Endothelial cell of umbilical vein (primary cell): Measurements from ENCODE around the gene KDM4B. TPM values are rescaled to one million over a fixed set of nuclear protein-coding genes. Genes with fewer than 3 reads are reported as not detected.

Experiments used
- BruUV-seq: library from RNA; stranded (reverse); fragments of 400-500 nt; replicated peaks from 2 replicates; lab custom pipeline; 2021; lab: Mats Ljungman, UMichigan
- CTCF ChIA-PET: fragments of 300-600, 350-600 bp; sonication (Branson Sonifier 250); formaldehyde crosslinking; loops from one replicate; lab custom pipeline; 2021; ENCODE audit warnings: antibody characterized with exemption, inconsistent platforms; lab: Charles Lee
- POLR2A ChIA-PET: fragments of 300-600, 350-600 bp; sonication (Branson Sonifier 250); formaldehyde crosslinking; loops from one replicate; lab custom pipeline; 2021; ENCODE audit warnings: antibody characterized with exemption, inconsistent platforms; lab: Charles Lee
- DNase-seq: peaks from one replicate; pipeline ENCODE4 v3.0.0-alpha.2; 2011; ENCODE audit warnings: low read depth, low spot score
- FAIRE-seq: peaks from 2 replicates; lab custom pipeline; 2011; peaks lifted over from hg19 to GRCh38; lab: Jason Lieb, UNC
- H2AFZ ChIP-seq: 2 replicates; pipeline ENCODE4 v1.6.0; 2012; ENCODE audit warnings: low read depth, low read length, control low read depth, inconsistent platforms
- H3K27ac ChIP-seq: 2 replicates; pipeline ENCODE4 v1.5.1; 2011; ENCODE audit warnings: low read depth, mild to moderate bottlenecking, control low read depth, low read length, moderate library complexity; ENCODE audit not compliant: insufficient read depth
- H3K27me3 ChIP-seq, 2 experiments: 2 replicates each; pipeline versions ENCODE4 v1.6.0 to v1.6.1; 2011; ENCODE audit warnings: low read length in 2 of 2, mixed read lengths in 1 of 2; ENCODE audit not compliant: control insufficient read depth in 2 of 2, insufficient read depth in 2 of 2
- H3K36me3 ChIP-seq, 2 experiments: 2 replicates in 1 of 2; 3 replicates in 1 of 2; pipeline ENCODE4 v1.5.1; 2011; ENCODE audit warnings: low read length in 2 of 2, mild to moderate bottlenecking in 1 of 2, moderate library complexity in 1 of 2; ENCODE audit not compliant: control insufficient read depth in 2 of 2, insufficient read depth in 2 of 2; ENCODE audit errors: extremely low read depth in 1 of 2
- H3K4me1 ChIP-seq: 3 replicates; pipeline ENCODE4 v1.5.1; 2011; ENCODE audit warnings: mild to moderate bottlenecking, low read length; ENCODE audit not compliant: control insufficient read depth, insufficient read depth; ENCODE audit errors: extremely low read depth
- H3K4me2 ChIP-seq: 2 replicates; pipeline ENCODE4 v1.6.1; 2011; ENCODE audit warnings: low read length, control low read depth, mixed read lengths; ENCODE audit not compliant: insufficient read depth
- H3K4me3 ChIP-seq, 3 experiments: fragments of 200-600 bp in 1 of 3; sonication (generic), shearing (Covaris generic) in 1 of 3; replicated peaks in 1 of 3; 2 replicates each; pipeline ENCODE4 v1.5.1; 2011 to 2016; ENCODE audit warnings: control low read depth in 3 of 3, low read length in 3 of 3, mild to moderate bottlenecking in 2 of 3, inconsistent platforms in 1 of 3, low read depth in 1 of 3, moderate library complexity in 1 of 3; ENCODE audit not compliant: insufficient read depth in 1 of 3
- H3K79me2 ChIP-seq: 2 replicates; pipeline ENCODE4 v1.6.0; 2012; ENCODE audit warnings: low read length, inconsistent platforms; ENCODE audit not compliant: control insufficient read depth, insufficient read depth
- H3K9ac ChIP-seq: replicated peaks from 2 replicates; pipeline ENCODE3; 2011; ENCODE audit warnings: low read length, control low read depth; ENCODE audit not compliant: insufficient read depth; ENCODE audit errors: extremely low read depth
- H3K9me1 ChIP-seq: replicated peaks from 3 replicates; pipeline ENCODE4 v1.6.0; 2011; ENCODE audit warnings: mild to moderate bottlenecking, low read length; ENCODE audit not compliant: control insufficient read depth, insufficient read depth; ENCODE audit errors: extremely low read depth
- H3K9me3 ChIP-seq: replicated peaks from 2 replicates; pipeline ENCODE4 v1.5.1; 2012; ENCODE audit warnings: low read length, inconsistent platforms; ENCODE audit not compliant: control insufficient read depth, insufficient read depth
- H4K20me1 ChIP-seq: replicated peaks from 2 replicates; pipeline ENCODE3; 2011; ENCODE audit warnings: mild to moderate bottlenecking, low read length; ENCODE audit not compliant: control insufficient read depth, insufficient read depth; ENCODE audit errors: extremely low read depth
- CTCF ChIP-seq, 2 donors: IDR thresholded peaks; 1 replicate in 1 of 2; 2 replicates in 1 of 2; pipeline ENCODE4 v1.5.1; 2011; ENCODE audit warnings: low read length in 2 of 2, mild to moderate bottlenecking in 2 of 2, moderate library complexity in 2 of 2, control low read depth in 1 of 2, inconsistent platforms in 1 of 2, low read depth in 1 of 2; ENCODE audit not compliant: insufficient read depth in 1 of 2; ENCODE audit errors: extremely low read depth in 1 of 2
- EZH2 ChIP-seq: IDR thresholded peaks from 2 replicates; pipeline ENCODE4 v1.6.1; 2012; ENCODE audit warnings: borderline replicate concordance, low read depth, mild to moderate bottlenecking, moderate library complexity, low read length, inconsistent platforms; ENCODE audit not compliant: severe bottlenecking
- FOS ChIP-seq: IDR thresholded peaks from 2 replicates; pipeline ENCODE4 v1.6.1; 2011; ENCODE audit warnings: mild to moderate bottlenecking, low read length, moderate library complexity, borderline replicate concordance; ENCODE audit not compliant: insufficient read depth
- GATA2 ChIP-seq: IDR thresholded peaks from 2 replicates; pipeline ENCODE4 v1.7.0; 2011; ENCODE audit warnings: low read depth, mild to moderate bottlenecking, moderate library complexity, mixed read lengths, low read length; ENCODE audit not compliant: insufficient read length, insufficient read depth
- JUN ChIP-seq: IDR thresholded peaks from 2 replicates; pipeline ENCODE4 v1.6.1; 2011; ENCODE audit warnings: borderline replicate concordance, low read depth; ENCODE audit not compliant: insufficient read length, insufficient read depth
- MYC ChIP-seq: IDR thresholded peaks from one replicate; pipeline ENCODE4 v1.6.1; 2011; ENCODE audit warnings: mild to moderate bottlenecking, low read depth, low read length
- POLR2A ChIP-seq: IDR thresholded peaks from 2 replicates; pipeline ENCODE4 v1.6.1; 2012; ENCODE audit warnings: low read depth, mild to moderate bottlenecking, control low read depth, low read length
- POLR2AphosphoS5 ChIP-seq: IDR thresholded peaks from 2 replicates; pipeline ENCODE4 v1.6.1; 2012; ENCODE audit warnings: low read depth, mild to moderate bottlenecking, control low read depth, low read length, moderate library complexity; ENCODE audit not compliant: insufficient read depth
- dilution Hi-C: fragments of 300-500 bp; cut with MboI; formaldehyde crosslinking; loops from one replicate; pipeline ENCODE4 v1.15.0; 2019; ENCODE audit warnings: low sequenced_read_pairs; ENCODE audit not compliant: extremely low pct_ligation_motif_present
- intact Hi-C: fragments of 100-400 bp; cut with micrococcal nuclease; formaldehyde crosslinking; loops from one replicate; pipeline ENCODE4 v1.10.0; 2022
- polyA plus RNA-seq, 4 experiments: library from polyadenylated mRNA; depleted of rRNA in 3 of 4; stranded (reverse) in 3 of 4; unstranded in 1 of 4; fragments of >200 nt; gene quantifications; 2 replicates each; pipeline versions ENCODE4 v1.2.1 to v1.2.3, GENCODE V29; 2011 to 2012; ENCODE audit warnings: missing spikeins in 1 of 4
- total RNA-seq: library from RNA; stranded (reverse); gene quantifications from 2 replicates; pipeline ENCODE4 v1.2.3, GENCODE V29; 2021
- TF ChIP-seq, protein P1 (sequence below): IDR thresholded peaks from 2 replicates; pipeline ENCODE4 v1.6.1; 2011; ENCODE audit not compliant: insufficient read depth, insufficient read length

KDM4B gene
- total and polyA plus RNA-seq, 2 donors (not counting 3 experiments of a cell fraction or from before 2014, with no cell fraction given) = 12.4 to 37.2 TPM

DNA sequence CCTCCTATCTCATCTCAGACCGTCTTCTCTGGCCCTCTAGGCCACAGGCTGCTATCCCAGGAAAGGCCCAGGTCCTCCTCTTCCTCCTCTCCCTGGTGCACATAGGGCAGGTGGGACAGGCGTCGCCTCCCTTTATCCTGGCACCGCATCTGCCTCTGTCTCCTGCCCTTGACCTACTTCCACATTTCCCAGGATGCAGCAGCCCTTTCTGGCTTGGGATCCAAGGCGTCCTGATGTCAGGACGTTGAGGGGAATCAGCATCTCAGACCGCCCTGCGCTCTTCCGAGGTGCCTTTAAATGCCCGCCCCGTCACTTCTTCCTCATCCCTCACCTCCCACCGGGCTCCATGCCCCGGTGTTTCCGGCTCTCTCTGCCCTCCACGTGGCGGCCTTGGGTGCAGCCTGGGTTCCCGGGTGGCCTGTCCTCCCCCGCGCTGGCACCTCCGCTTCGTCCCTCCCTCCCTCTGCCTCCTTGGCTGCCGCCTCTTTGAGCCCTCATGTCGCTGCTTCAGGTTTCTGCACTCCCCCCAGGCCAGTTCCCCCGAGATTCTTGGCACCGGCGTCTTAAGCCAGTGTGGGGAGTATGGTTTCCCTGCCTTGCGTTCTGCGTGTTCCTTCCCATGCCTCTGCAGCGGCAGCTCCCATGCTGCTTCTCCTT is 66.3 kb downstream of the KDM4B start:
- H3K9ac ChIP-seq = no peak overlapping the region
- DNase-seq (no peak), FAIRE-seq (no peak)
- intact Hi-C loops (no loop called here), dilution Hi-C loops (no loop called here)
- CTCF ChIA-PET = no interaction called here
- no peaks in the 10 kb centered on the region for H3K9me3 ChIP-seq
- POLR2A ChIA-PET = no interaction called here
- peaks cover 0 to 12% of the 10 kb centered on the region in 2 experiments for H3K36me3 ChIP-seq
- H2AFZ ChIP-seq = no peak overlapping the region
- no TSS peak for BruUV-seq
- H3K79me2 ChIP-seq = peaks cover 2% of the 10 kb centered on the region
- H3K27me3 ChIP-seq = no peaks in the 10 kb centered on the region
- no peaks in the 10 kb centered on the region for H3K9me1 ChIP-seq
- no peaks in the 10 kb centered on the region for H4K20me1 ChIP-seq
- no peak overlapping the region for H3K27ac ChIP-seq
- no peak overlapping the region for H3K4me2 ChIP-seq
- no peak overlapping the region for H3K4me3 ChIP-seq
- peaks cover 5% of the 10 kb centered on the region for H3K4me1 ChIP-seq
- TF ChIP-seq GATA2 (no peak), MYC (no peak), EZH2 (no peak), POLR2A (no peak), POLR2AphosphoS5 (no peak), CTCF (IDR thresholded peaks at IDR 0.05; ENCODE audit: extremely low read depth in 1 of 2, insufficient read depth in 1 of 2, low read depth in 1 of 2, low read length in 2 of 2) (no peak), JUN (no peak), FOS (no peak)
- TF ChIP-seq, protein P1, sequence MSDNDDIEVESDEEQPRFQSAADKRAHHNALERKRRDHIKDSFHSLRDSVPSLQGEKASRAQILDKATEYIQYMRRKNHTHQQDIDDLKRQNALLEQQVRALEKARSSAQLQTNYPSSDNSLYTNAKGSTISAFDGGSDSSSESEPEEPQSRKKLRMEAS = no peak
